Gastrocnemius medialis (tissue), 4 donors: ENCODE data around the gene CLIP4. TPM values are rescaled to one million over a fixed set of nuclear protein-coding genes. Genes with fewer than 3 reads are reported as not detected.

Source experiments
- ATAC-seq, 2 donors: fragments of 150-250 bp; one replicate each; pipeline ENCODE4 v1.9.1; 2016
- DNase-seq, 2 donors: peaks; one replicate each; pipeline ENCODE4 v3.0.0-alpha.2; 2019
- H3K27ac ChIP-seq, 4 donors: fragments of 200-600 bp; sonication (generic); 1 replicate in 1 of 4; 2 replicates in 3 of 4; pipeline ENCODE4 v1.5.1; 2016 to 2018; ENCODE audit warnings: mild to moderate bottlenecking in 2 of 4, moderate library complexity in 1 of 4
- H3K27me3 ChIP-seq, 3 donors: fragments of 200-600 bp; sonication (generic) in 2 of 3; 1 replicate in 1 of 3; 2 replicates in 2 of 3; pipeline versions ENCODE4 v1.5.1 to v1.6.0; 2016 to 2019; ENCODE audit warnings: mild to moderate bottlenecking in 1 of 3, moderate library complexity in 1 of 3
- H3K36me3 ChIP-seq, 2 donors: fragments of 200-600 bp; sonication (generic) in 1 of 2; one replicate each; pipeline ENCODE4 v1.5.1; 2017 to 2018
- H3K4me1 ChIP-seq, 2 donors: fragments of 200-600 bp; sonication (generic) in 1 of 2; one replicate each; pipeline ENCODE4 v1.5.1; 2016 to 2017; ENCODE audit warnings: mild to moderate bottlenecking in 2 of 2
- H3K4me3 ChIP-seq, 4 donors: fragments of 200-600 bp; sonication (generic) in 3 of 4; 1 replicate in 1 of 4; 2 replicates in 3 of 4; pipeline ENCODE4 v1.5.1; 2016 to 2019; ENCODE audit warnings: mild to moderate bottlenecking in 2 of 4
- H3K9me3 ChIP-seq, 3 donors: fragments of 200-600 bp; sonication (generic) in 2 of 3; 1 replicate in 1 of 3; 2 replicates in 2 of 3; pipeline ENCODE4 v1.5.1; 2016 to 2019
- POLR2A ChIP-seq, 2 donors: fragments of 450-650 bp; IDR thresholded peaks; one replicate each; pipeline ENCODE4 v1.6.1; 2017; ENCODE audit warnings: antibody characterized with exemption in 2 of 2, mild to moderate bottlenecking in 2 of 2, moderate library complexity in 2 of 2
- in situ Hi-C, 4 donors: fragments of 200-750 bp; cut with MboI; loops; one replicate each; pipeline versions ENCODE4 v1.15.0 to v1.8.0; 2017; ENCODE audit warnings: low sequenced_read_pairs in 4 of 4
- intact Hi-C: fragments of 100-400 bp; cut with DNase I; formaldehyde crosslinking; loops from one replicate; pipeline ENCODE4 v1.15.1; 2023; ENCODE audit warnings: low total_unique reads
- total RNA-seq, 4 donors: library from RNA; depleted of rRNA; stranded (reverse); fragments of >200 nt; gene quantifications; one replicate each; pipeline versions ENCODE4 v1.1.0 to v1.2.3, GENCODE V29; 2016
- TF ChIP-seq, protein P1 (sequence below), 5 experiments: fragments of 450-650 bp in 3 of 5; fragments of 200-600 bp in 2 of 5; sonication (generic) in 2 of 5; IDR thresholded peaks in 4 of 5; conservative IDR thresholded peaks in 1 of 5; 1 replicate in 4 of 5; 2 replicates in 1 of 5; pipeline ENCODE4 v1.5.1; 2016 to 2019; ENCODE audit warnings: antibody characterized with exemption in 5 of 5, mild to moderate bottlenecking in 3 of 5, moderate library complexity in 3 of 5

CLIP4 gene
- total RNA-seq, 4 donors from 2014 or later = 200 to 422 (median 265) TPM

DNA sequence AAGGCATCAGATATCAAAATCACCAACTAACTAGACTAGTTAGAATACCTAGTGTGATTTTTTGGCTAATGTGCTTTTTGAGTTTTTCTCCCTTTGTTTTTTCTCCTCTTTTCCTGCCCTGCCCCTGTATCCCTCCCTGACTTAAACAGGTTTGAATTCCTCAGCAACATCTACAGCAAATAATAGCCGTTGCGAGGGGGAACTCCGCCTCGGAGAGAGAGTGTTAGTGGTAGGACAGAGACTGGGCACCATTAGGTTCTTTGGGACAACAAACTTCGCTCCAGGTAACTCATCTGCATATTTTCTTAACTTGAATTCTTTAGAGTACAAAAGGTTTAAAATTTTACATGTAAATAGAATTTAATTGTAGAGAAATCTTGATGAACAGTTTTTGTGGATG, 45.0 kb downstream of the CLIP4 start:
- no peak overlapping the region for H3K4me3 ChIP-seq
- DNase-seq = no peak
- no peak for ATAC-seq
- H3K27me3 ChIP-seq = no peaks in the 10 kb centered on the region
- intact Hi-C loops = loop anchor here (5.0 kb wide), 1 partner anchor 37 kb away; no protein-coding TSS in a partner anchor
- in situ Hi-C loops = no loop called here
- peaks cover 24 to 36% of the 10 kb centered on the region in 2 donors for H3K4me1 ChIP-seq
- H3K27ac ChIP-seq = peak overlapping the region in 3 of 4 donors; percentile 25 to 87 (median 63)
- H3K9me3 ChIP-seq = no peaks in the 10 kb centered on the region
- TF ChIP-seq POLR2A (IDR thresholded peaks at IDR 0.05) = no peak
- TF ChIP-seq, protein P1, sequence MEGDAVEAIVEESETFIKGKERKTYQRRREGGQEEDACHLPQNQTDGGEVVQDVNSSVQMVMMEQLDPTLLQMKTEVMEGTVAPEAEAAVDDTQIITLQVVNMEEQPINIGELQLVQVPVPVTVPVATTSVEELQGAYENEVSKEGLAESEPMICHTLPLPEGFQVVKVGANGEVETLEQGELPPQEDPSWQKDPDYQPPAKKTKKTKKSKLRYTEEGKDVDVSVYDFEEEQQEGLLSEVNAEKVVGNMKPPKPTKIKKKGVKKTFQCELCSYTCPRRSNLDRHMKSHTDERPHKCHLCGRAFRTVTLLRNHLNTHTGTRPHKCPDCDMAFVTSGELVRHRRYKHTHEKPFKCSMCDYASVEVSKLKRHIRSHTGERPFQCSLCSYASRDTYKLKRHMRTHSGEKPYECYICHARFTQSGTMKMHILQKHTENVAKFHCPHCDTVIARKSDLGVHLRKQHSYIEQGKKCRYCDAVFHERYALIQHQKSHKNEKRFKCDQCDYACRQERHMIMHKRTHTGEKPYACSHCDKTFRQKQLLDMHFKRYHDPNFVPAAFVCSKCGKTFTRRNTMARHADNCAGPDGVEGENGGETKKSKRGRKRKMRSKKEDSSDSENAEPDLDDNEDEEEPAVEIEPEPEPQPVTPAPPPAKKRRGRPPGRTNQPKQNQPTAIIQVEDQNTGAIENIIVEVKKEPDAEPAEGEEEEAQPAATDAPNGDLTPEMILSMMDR (IDR thresholded peaks at IDR 0.05 in 4 of 5, conservative IDR thresholded peaks at IDR 0.05 in 1 of 5) = no peak
- peaks cover 0 to 62% of the 10 kb centered on the region in 2 donors for H3K36me3 ChIP-seq

DNA sequence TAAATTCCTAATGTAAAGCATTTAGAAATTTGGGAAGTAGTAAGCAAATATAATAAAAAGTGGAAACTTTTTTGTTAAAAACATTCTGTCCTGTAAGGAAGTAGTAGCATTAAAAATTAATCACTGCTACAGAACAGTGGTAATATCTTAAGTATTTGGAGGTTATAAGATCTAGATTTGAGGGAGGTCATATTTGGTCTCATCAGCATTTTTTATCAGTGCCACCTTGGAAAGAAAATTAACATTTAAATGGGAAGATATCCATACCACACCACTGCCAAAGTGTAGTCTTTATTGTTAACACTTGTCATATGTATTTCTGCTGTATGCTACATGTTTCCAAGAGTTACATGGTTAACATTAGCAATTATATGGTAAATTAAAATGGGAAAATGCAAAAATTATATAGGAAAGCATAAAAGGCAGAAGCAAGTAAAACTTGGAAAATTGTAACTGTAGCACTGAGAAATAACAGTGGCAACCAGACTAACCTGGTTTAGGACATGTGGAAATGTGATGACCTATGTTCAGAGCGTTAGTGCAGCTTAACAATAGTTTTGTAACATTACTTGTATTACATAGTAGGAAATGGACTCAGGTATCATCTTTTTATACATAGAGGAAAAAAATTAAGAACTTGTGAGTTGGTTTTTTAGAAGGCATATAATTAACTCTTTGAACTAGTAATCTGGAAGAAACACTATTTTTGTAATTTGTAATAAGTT, 47.2 kb downstream of the CLIP4 start:
- in situ Hi-C loops = no loop called here
- TF ChIP-seq, protein P1 (IDR thresholded peaks at IDR 0.05 in 4 of 5, conservative IDR thresholded peaks at IDR 0.05 in 1 of 5) = no peak
- TF ChIP-seq POLR2A (IDR thresholded peaks at IDR 0.05) = no peak
- peak overlapping the region; percentile 60 to 87 (median 76) for H3K27ac ChIP-seq
- no peak overlapping the region for H3K4me3 ChIP-seq
- H3K36me3 ChIP-seq = peaks cover 0 to 46% of the 10 kb centered on the region in 2 donors
- ATAC-seq = peak; percentile 55 to 85
- peaks cover 30 to 40% of the 10 kb centered on the region in 2 donors for H3K4me1 ChIP-seq
- no peaks in the 10 kb centered on the region for H3K9me3 ChIP-seq
- H3K27me3 ChIP-seq = no peaks in the 10 kb centered on the region
- intact Hi-C loops = loop anchor here (5.0 kb wide), 1 partner anchor 35 kb away; no protein-coding TSS in a partner anchor
- no peak for DNase-seq

DNA sequence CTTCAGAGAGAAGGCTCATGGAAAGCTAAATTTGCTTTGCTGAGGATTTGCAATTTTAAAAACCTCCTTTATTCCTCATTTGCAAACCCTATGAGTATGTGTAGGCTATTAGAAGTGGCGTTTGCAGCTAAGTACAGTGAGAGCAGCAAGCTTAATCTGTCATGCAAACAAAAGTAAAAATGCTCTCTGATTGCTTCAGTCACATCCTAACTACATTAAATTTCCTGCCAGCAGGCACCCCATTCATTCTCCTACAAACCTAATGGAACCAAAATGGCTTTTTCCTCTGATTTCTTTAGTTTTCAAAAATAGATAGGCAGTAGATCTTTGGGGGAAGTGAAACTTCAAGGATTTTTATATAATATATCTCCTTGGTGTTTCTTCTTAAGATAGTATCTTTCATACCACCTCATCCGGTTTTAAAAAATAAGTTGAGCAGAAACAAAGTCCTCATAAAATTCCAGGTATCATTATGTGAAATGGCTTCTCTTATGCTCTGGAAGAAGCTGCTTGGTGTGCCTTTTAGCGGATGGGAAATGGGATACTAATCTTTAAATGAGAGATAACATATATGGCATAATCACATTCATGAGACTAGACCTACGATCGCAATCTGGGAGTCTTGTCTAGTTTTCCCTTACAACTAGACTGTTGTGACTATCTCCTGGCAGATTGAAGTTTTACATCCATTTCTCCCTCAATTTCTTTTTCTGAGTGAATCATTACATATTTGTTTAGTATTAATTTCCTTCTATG, 49.1 kb downstream of the CLIP4 start:
- no peak overlapping the region for H3K4me3 ChIP-seq
- no peaks in the 10 kb centered on the region for H3K9me3 ChIP-seq
- peaks cover 22 to 25% of the 10 kb centered on the region in 2 donors for H3K4me1 ChIP-seq
- H3K27me3 ChIP-seq = no peaks in the 10 kb centered on the region
- ATAC-seq (no peak), DNase-seq (no peak)
- TF ChIP-seq, protein P1 (IDR thresholded peaks at IDR 0.05 in 4 of 5, conservative IDR thresholded peaks at IDR 0.05 in 1 of 5) = no peak
- TF ChIP-seq POLR2A (IDR thresholded peaks at IDR 0.05) = no peak
- intact Hi-C loops = loop anchor here (2.0 to 5.0 kb wide), 2 partner anchors 33 to 49 kb away; partner anchors contain the start of gene CLIP4
- in situ Hi-C loops = no loop called here
- H3K27ac ChIP-seq = peak overlapping the region; percentile 72 to 87 (median 80)
- H3K36me3 ChIP-seq = peaks cover 0 to 28% of the 10 kb centered on the region in 2 donors

DNA sequence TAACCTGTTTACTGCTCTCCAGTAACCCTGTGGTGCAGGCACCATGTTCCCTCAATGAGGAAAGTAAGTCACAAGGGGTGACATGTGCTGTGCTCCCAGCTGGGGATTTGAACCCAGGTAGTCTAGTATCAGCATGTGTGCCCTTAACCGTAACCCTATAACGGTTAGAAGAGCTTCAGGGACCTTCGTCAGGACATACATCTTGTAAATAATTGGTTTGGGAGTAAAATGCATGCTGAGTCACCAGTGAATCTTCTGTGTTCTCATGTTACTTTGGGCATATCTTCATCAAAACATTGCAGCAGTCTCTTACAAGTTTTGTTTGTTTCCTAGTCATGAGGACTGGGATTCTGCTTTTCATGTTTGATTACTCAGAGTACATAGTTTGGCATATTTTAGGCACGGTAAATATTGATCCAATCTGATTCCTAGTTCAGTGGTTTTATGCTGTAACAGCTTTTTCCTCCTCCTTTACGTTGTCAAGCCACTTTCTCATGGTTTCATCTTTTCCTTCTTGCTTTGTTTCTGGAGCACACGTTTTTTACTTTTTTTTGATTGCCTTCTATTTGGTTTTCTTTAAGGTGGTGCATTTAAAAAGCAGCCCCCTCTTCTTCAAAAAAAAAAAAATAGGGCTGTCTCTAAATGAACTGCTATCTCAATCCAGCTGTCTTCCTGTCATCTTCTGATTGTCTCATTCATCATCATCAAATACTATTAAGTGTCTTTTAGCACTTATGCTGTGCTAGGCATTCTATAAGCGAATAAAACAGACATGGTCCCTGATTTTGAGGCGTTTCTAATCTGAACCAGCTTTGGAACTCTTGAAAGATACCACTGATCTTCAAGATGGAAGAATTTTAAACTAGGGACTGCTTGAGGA, 50.4 kb downstream of the CLIP4 start:
- H3K27ac ChIP-seq = peak overlapping the region; percentile 72 to 87 (median 80)

More for the DNA sequence above, 50.4 kb downstream of the CLIP4 start:
- Histone ChIP-seq H3K4me3 (no peak overlapping the region), H3K36me3 (peaks cover 0 to 18% of the 10 kb centered on the region in 2 donors), H3K9me3 (no peaks in the 10 kb centered on the region), H3K4me1 (peaks cover 22 to 26% of the 10 kb centered on the region in 2 donors), H3K27me3 (no peaks in the 10 kb centered on the region)
- peak; percentile 63 to 90 for ATAC-seq
- in situ Hi-C loops = no loop called here
- TF ChIP-seq, protein P1 (IDR thresholded peaks at IDR 0.05 in 4 of 5, conservative IDR thresholded peaks at IDR 0.05 in 1 of 5) = no peak
- no peak for TF ChIP-seq POLR2A (IDR thresholded peaks at IDR 0.05)
- peak in 1 of 2 donors; percentile 44 for DNase-seq
- intact Hi-C loops = loop anchor here (2.0 kb wide), 1 partner anchor 51 kb away; the partner anchor contains the start of gene CLIP4
